Measurements from ENCODE around the gene NME9. TPM values are rescaled to one million over a fixed set of nuclear protein-coding genes. Genes with fewer than 3 reads are reported as not detected.

NME9 gene
- total RNA-seq, 2 donors from 2014 or later: 3.7 TPM; not detected in 1

- Mint-ChIP-seq H3K36me3 (peaks cover 19 to 23% of the 10 kb centered on the region in 2 donors), H3K9me3 (no peaks in the 10 kb centered on the region), H3K27ac (peak overlapping the region; percentile 21 to 91)
- peak; percentile 36 to 96 for ATAC-seq
- DNase-seq (ENCODE audit: low spot score in 2 of 2): no peak
Observed at GRCh38 chr3:138271189-138271794, 58.4 kb downstream of the NME9 start.

GRCh38 chr3:138270245-138270644 lies 59.4 kb downstream of the NME9 start:
- Mint-ChIP-seq H3K36me3 (peaks cover 19 to 23% of the 10 kb centered on the region in 2 donors), H3K9me3 (no peaks in the 10 kb centered on the region)

GRCh38 chr3:138267083-138267482 lies 62.6 kb downstream of the NME9 start:
- H3K36me3 Mint-ChIP-seq: no peaks in the 10 kb centered on the region
- ATAC-seq (no peak), DNase-seq (ENCODE audit: low spot score in 2 of 2) (no peak)
- no peaks in the 10 kb centered on the region for H3K9me3 Mint-ChIP-seq
- no peak overlapping the region for H3K27ac Mint-ChIP-seq

More at GRCh38 chr3:138270245-138270644, 59.4 kb downstream of the NME9 start:
- ATAC-seq (no peak), DNase-seq (ENCODE audit: low spot score in 2 of 2) (no peak)
- no peak overlapping the region for H3K27ac Mint-ChIP-seq

GRCh38 chr3:138265745-138266144 lies 63.9 kb downstream of the NME9 start:
- Mint-ChIP-seq H3K36me3 (no peaks in the 10 kb centered on the region), H3K27ac (no peak overlapping the region), H3K9me3 (no peaks in the 10 kb centered on the region)
- no peak for DNase-seq (ENCODE audit: low spot score in 2 of 2)
- no peak for ATAC-seq

- Mint-ChIP-seq H3K27ac (no peak overlapping the region), H3K36me3 (no peaks in the 10 kb centered on the region), H3K9me3 (no peaks in the 10 kb centered on the region)
- ATAC-seq (no peak), DNase-seq (ENCODE audit: low spot score in 2 of 2) (no peak)
Observed at GRCh38 chr3:138263104-138263503, 66.5 kb downstream of the NME9 start.

- no peaks in the 10 kb centered on the region for H3K9me3 Mint-ChIP-seq
- H3K36me3 Mint-ChIP-seq: no peaks in the 10 kb centered on the region
- DNase-seq (ENCODE audit: low spot score in 2 of 2): no peak
- ATAC-seq: no peak
- H3K27ac Mint-ChIP-seq: no peak overlapping the region
Observed at GRCh38 chr3:138260611-138261010, 69.0 kb downstream of the NME9 start.

GRCh38 chr3:138259126-138259525 lies 70.5 kb downstream of the NME9 start:
- ATAC-seq (no peak), DNase-seq (ENCODE audit: low spot score in 2 of 2) (no peak)
- H3K36me3 Mint-ChIP-seq: no peaks in the 10 kb centered on the region
- no peaks in the 10 kb centered on the region for H3K9me3 Mint-ChIP-seq
- no peak overlapping the region for H3K27ac Mint-ChIP-seq

GRCh38 chr3:138257986-138258385 lies 71.7 kb downstream of the NME9 start:
- DNase-seq (ENCODE audit: low spot score in 2 of 2) (no peak), ATAC-seq (no peak)
- no peak overlapping the region for H3K27ac Mint-ChIP-seq
- no peaks in the 10 kb centered on the region for H3K9me3 Mint-ChIP-seq
- no peaks in the 10 kb centered on the region for H3K36me3 Mint-ChIP-seq

- Mint-ChIP-seq H3K9me3 (no peaks in the 10 kb centered on the region), H3K27ac (no peak overlapping the region), H3K36me3 (no peaks in the 10 kb centered on the region)
- ATAC-seq (no peak), DNase-seq (ENCODE audit: low spot score in 2 of 2) (no peak)
Observed at GRCh38 chr3:138256022-138256421, 73.6 kb downstream of the NME9 start.

GRCh38 chr3:138254216-138254615 lies 75.4 kb downstream of the NME9 start:
- Mint-ChIP-seq H3K9me3 (no peaks in the 10 kb centered on the region), H3K36me3 (no peaks in the 10 kb centered on the region), H3K27ac (no peak overlapping the region)
- no peak for ATAC-seq
- DNase-seq (ENCODE audit: low spot score in 2 of 2): no peak

- no peak overlapping the region for H3K27ac Mint-ChIP-seq
- H3K9me3 Mint-ChIP-seq: no peaks in the 10 kb centered on the region
- no peak for ATAC-seq
- no peak for DNase-seq (ENCODE audit: low spot score in 2 of 2)
- peaks cover 0 to 1% of the 10 kb centered on the region in 2 donors for H3K36me3 Mint-ChIP-seq
Observed at GRCh38 chr3:138253609-138254008, 76.0 kb downstream of the NME9 start.

Other genes with a start within 250 kb of the NME9 start
- not detected for gene DZIP1L, start 214.2 kb downstream of the NME9 start, total RNA-seq
- gene A4GNT, start 197.5 kb downstream of the NME9 start, total RNA-seq: not detected
- gene DBR1, start 154.9 kb downstream of the NME9 start, total RNA-seq: 10 to 100 TPM; 22.0 to 29.2 TPM
- gene ARMC8, start 142.6 kb downstream of the NME9 start, total RNA-seq: 10 to 100 TPM; 38.3 to 39.0 TPM
- gene MRAS, start 18.7 kb upstream of the NME9 start, total RNA-seq: 1 to 10 TPM in 1 of 2 donors, not detected in 1; 1.5 TPM
- gene ESYT3, start 104.8 kb upstream of the NME9 start, total RNA-seq: under 1 TPM; 0.14 to 0.35 TPM